Measurements from ENCODE around the gene KCNT2.

GRCh38 chr1:196367838-196368237 lies 240.4 kb downstream of the KCNT2 start:
- TF ChIP-seq CTCF (IDR thresholded peaks at IDR 0.05; ENCODE audit: low read depth, low read length) (no peak), EZH2phosphoT487 (IDR thresholded peaks at IDR 0.05; ENCODE audit: low read depth) (no peak)

Measured in OCI-LY3 (cell line).